Activated CD8-positive, alpha-beta T cell treated with anti-CD3 and anti-CD28 coated beads, Interleukin-2, amount 10 ng/mL, durations not matched to agents 7 days and 5 days (primary cell): Measurements from ENCODE around the gene OR4A16. TPM values are rescaled to one million over a fixed set of nuclear protein-coding genes. Genes with fewer than 3 reads are reported as not detected.

Experiments
- ATAC-seq: fragments of 150-1000 bp; cut with Tn5 transposase; one replicate; pipeline ENCODE4 v1.10.0; 2021; ENCODE audit warnings: moderate library complexity
- CTCF ChIA-PET: fragments of 350-600 bp; sonication (Branson Sonifier 250); formaldehyde crosslinking; loops from one replicate; lab custom pipeline; 2021; ENCODE audit warnings: antibody characterized with exemption; lab: Charles Lee
- POLR2A ChIA-PET: fragments of 350-600 bp; sonication (Branson Sonifier 250); formaldehyde crosslinking; loops from one replicate; lab custom pipeline; 2021; ENCODE audit warnings: antibody characterized with exemption; lab: Charles Lee
- DNase-seq: peaks from one replicate; pipeline ENCODE4 v3.0.0-alpha.2; 2020
- H3K27ac Mint-ChIP-seq: one replicate; pipeline ENCODE4 v1.8.0; 2021; ENCODE audit warnings: mild to moderate bottlenecking, mixed read lengths
- H3K27me3 Mint-ChIP-seq: one replicate; pipeline ENCODE4 v1.8.0; 2021; ENCODE audit warnings: low read depth, mixed read lengths
- H3K36me3 Mint-ChIP-seq: one replicate; pipeline ENCODE4 v1.8.0; 2021; ENCODE audit warnings: low read depth, mixed read lengths
- H3K4me1 Mint-ChIP-seq: one replicate; pipeline ENCODE4 v1.8.0; 2021; ENCODE audit warnings: low read depth, mixed read lengths
- H3K4me3 Mint-ChIP-seq: one replicate; pipeline ENCODE4 v1.8.0; 2021; ENCODE audit warnings: mild to moderate bottlenecking, mixed read lengths
- H3K9me3 Mint-ChIP-seq: one replicate; pipeline ENCODE4 v1.8.0; 2022; ENCODE audit warnings: mixed read lengths; ENCODE audit not compliant: insufficient read depth
- total RNA-seq, 2 experiments: library from RNA; stranded (reverse); gene quantifications; one replicate each; pipeline ENCODE4 v1.2.3, GENCODE V29; 2021

The OR4A16 gene
- total RNA-seq = not detected

GRCh38 chr11:55342901-55343300 lies at the start of gene OR4A16:
Gene OR4A16, plus strand, starts transcription at chr11:55343201. Its CDS starts 0 bp downstream, at chr11:55343201.
- ATAC-seq = no peak
- DNase-seq = no peak
- H3K4me3 Mint-ChIP-seq = no peak within 1 kb of the TSS
- H3K36me3 Mint-ChIP-seq = no peaks in the 10 kb centered on the region
- no peaks in the 10 kb centered on the region for H3K27me3 Mint-ChIP-seq
- ChIA-PET CTCF (no interaction called here), POLR2A (no interaction called here)
- H3K9me3 Mint-ChIP-seq = peaks cover 20% of the 10 kb centered on the region
- no peak within 1 kb of the TSS for H3K27ac Mint-ChIP-seq
- no peaks in the 10 kb centered on the region for H3K4me1 Mint-ChIP-seq

GRCh38 chr11:55324500-55324899 lies 18.5 kb upstream of the OR4A16 start:
- Mint-ChIP-seq H3K9me3 (peaks cover 34% of the 10 kb centered on the region), H3K27ac (no peak overlapping the region), H3K4me3 (no peak overlapping the region), H3K36me3 (no peaks in the 10 kb centered on the region), H3K27me3 (no peaks in the 10 kb centered on the region), H3K4me1 (no peaks in the 10 kb centered on the region)
- POLR2A ChIA-PET = no interaction called here
- DNase-seq (no peak), ATAC-seq (no peak)
- CTCF ChIA-PET = no interaction called here

GRCh38 chr11:55345306-55345705 lies 2.3 kb downstream of the OR4A16 start:
- DNase-seq (no peak), ATAC-seq (no peak)
- POLR2A ChIA-PET = no interaction called here
- Mint-ChIP-seq H3K27me3 (no peaks in the 10 kb centered on the region), H3K9me3 (peaks cover 26% of the 10 kb centered on the region), H3K27ac (no peak overlapping the region), H3K36me3 (no peaks in the 10 kb centered on the region), H3K4me3 (no peak overlapping the region), H3K4me1 (no peaks in the 10 kb centered on the region)
- CTCF ChIA-PET = no interaction called here

- peaks cover 36% of the 10 kb centered on the region for H3K9me3 Mint-ChIP-seq
- H3K27me3 Mint-ChIP-seq = no peaks in the 10 kb centered on the region
- CTCF ChIA-PET = no interaction called here
- no peaks in the 10 kb centered on the region for H3K4me1 Mint-ChIP-seq
- POLR2A ChIA-PET = no interaction called here
- ATAC-seq (no peak), DNase-seq (no peak)
- no peaks in the 10 kb centered on the region for H3K36me3 Mint-ChIP-seq
- no peak overlapping the region for H3K27ac Mint-ChIP-seq
- H3K4me3 Mint-ChIP-seq = no peak overlapping the region
Observed at GRCh38 chr11:55349032-55349431, 6.0 kb downstream of the OR4A16 start.

GRCh38 chr11:55357560-55358184 lies 14.7 kb downstream of the OR4A16 start:
- Mint-ChIP-seq H3K4me3 (no peak overlapping the region), H3K4me1 (no peaks in the 10 kb centered on the region), H3K36me3 (no peaks in the 10 kb centered on the region), H3K9me3 (peaks cover 33% of the 10 kb centered on the region), H3K27me3 (no peaks in the 10 kb centered on the region), H3K27ac (no peak overlapping the region)
- CTCF ChIA-PET = interaction anchor here (1.6 kb wide), 1 partner anchor 11 kb away, joined by 3 read pairs; no protein-coding TSS in a partner anchor
- DNase-seq = no peak
- no peak for ATAC-seq
- POLR2A ChIA-PET = no interaction called here

GRCh38 chr11:55367674-55368073 lies 24.7 kb downstream of the OR4A16 start, which contains the start of gene OR4A15:
Gene OR4A15, plus strand, starts transcription at chr11:55367974. Its CDS starts 0 bp downstream, at chr11:55367974.
- Mint-ChIP-seq H3K4me3 (no peak within 1 kb of the TSS), H3K36me3 (no peaks in the 10 kb centered on the region), H3K9me3 (peaks cover 20% of the 10 kb centered on the region), H3K27ac (no peak within 1 kb of the TSS), H3K4me1 (no peaks in the 10 kb centered on the region), H3K27me3 (no peaks in the 10 kb centered on the region)
- ChIA-PET CTCF (no interaction called here), POLR2A (no interaction called here)
- DNase-seq (no peak), ATAC-seq (no peak)

Other genes starting within 250 kb of the OR4A16 start
- not detected for gene TRIM48, start 81.0 kb upstream of the OR4A16 start, total RNA-seq
- not detected for gene OR4A15, start 24.8 kb downstream of the OR4A16 start, total RNA-seq
- gene OR4C15, start 211.3 kb downstream of the OR4A16 start, total RNA-seq = not detected
- not detected for gene OR4C16, start 228.9 kb downstream of the OR4A16 start, total RNA-seq